Epithelial cell of esophagus (primary cell): ENCODE data around the gene CEP89.
"Not testable (repeated sequence)": the region's sequence is repeated elsewhere in the genome, so short reads cannot be mapped to it uniquely, and the experiment has no call there.

Source experiments
- DNase-seq: peaks from one replicate; pipeline ENCODE4 v3.0.0; 2010; ENCODE audit warnings: low read depth
- H3K4me3 ChIP-seq: 2 replicates; pipeline ENCODE4 v1.5.1; 2011; ENCODE audit warnings: mild to moderate bottlenecking, low read length, control low read depth
- CTCF ChIP-seq: IDR thresholded peaks from 2 replicates; pipeline ENCODE4 v1.5.1; 2011; ENCODE audit warnings: low read depth, mild to moderate bottlenecking, low read length, control low read depth, inconsistent platforms; ENCODE audit not compliant: insufficient read depth; ENCODE audit errors: missing control alignments

Gene CEP89

GRCh38 chr19:32890841-32891240 is 80.9 kb downstream of the CEP89 start:
- TF ChIP-seq CTCF = no peak
- DNase-seq = no peak
- H3K4me3 ChIP-seq = no peak overlapping the region

GRCh38 chr19:32890326-32890725 is 81.4 kb downstream of the CEP89 start:
- DNase-seq = no peak
- no peak for TF ChIP-seq CTCF
- H3K4me3 ChIP-seq = no peak overlapping the region

- DNase-seq = no peak
- TF ChIP-seq CTCF = no peak
- no peak overlapping the region for H3K4me3 ChIP-seq
These were observed 82.4 kb downstream of the CEP89 start for GRCh38 chr19:32889137-32889934.

- TF ChIP-seq CTCF = no peak
- DNase-seq = no peak
- H3K4me3 ChIP-seq = no peak overlapping the region
These were observed 84.1 kb downstream of the CEP89 start for GRCh38 chr19:32887572-32888215.

GRCh38 chr19:32886241-32886640 is 85.5 kb downstream of the CEP89 start:
- H3K4me3 ChIP-seq = no peak overlapping the region
- no peak for DNase-seq
- TF ChIP-seq CTCF = no peak

- not testable (repeated sequence) for H3K4me3 ChIP-seq, DNase-seq
These were observed 86.5 kb downstream of the CEP89 start for GRCh38 chr19:32885255-32885654.

GRCh38 chr19:32881766-32882165 is 90.0 kb downstream of the CEP89 start:
- no peak for TF ChIP-seq CTCF
- H3K4me3 ChIP-seq = no peak overlapping the region
- no peak for DNase-seq
